ENCODE measurements around the gene TMEM258. TPM values are rescaled to one million over a fixed set of nuclear protein-coding genes. Genes with fewer than 3 reads are reported as not detected.

Gene TMEM258
- total and polyA plus RNA-seq, 3 donors from 2014 or later, result 46.7 to 162 (median 55.6) TPM

DNA sequence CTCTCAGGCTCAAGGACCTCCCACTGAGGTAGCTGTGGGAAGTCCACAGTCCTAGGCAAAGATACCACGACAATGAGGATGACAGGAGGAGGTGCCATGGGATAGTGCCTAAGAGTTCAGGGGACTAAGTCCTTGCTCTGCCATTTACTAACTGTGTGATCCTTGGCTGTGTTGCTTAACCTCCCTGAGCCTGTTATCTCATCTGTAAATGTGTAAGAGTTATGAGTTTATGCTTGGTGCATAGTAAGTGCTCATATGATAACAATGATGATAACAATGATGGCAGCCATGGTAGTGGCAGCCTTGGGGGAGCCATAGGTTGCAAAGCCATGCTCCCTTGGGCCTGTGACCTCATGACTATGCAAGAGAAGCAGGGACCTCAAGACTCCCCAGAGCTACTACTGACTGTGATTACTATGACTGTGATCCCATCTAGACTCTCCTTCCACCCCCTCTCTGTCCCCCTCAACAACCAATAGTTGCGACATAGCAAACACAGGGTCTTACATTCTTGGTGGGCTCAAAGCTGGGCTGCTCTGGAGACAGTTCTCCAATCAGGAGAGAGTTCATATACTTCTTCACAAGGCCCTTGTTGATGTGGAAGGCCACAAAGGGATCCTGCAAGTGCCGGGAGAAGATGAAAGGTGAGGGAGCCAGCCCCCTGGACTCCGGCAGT is 20.5 kb upstream of the TMEM258 start:
- no peak overlapping the region for H3K27ac ChIP-seq
- no peaks in the 10 kb centered on the region for H3K27me3 ChIP-seq
- peaks cover 8% of the 10 kb centered on the region for H3K4me1 ChIP-seq
- no peaks in the 10 kb centered on the region for H3K9me3 ChIP-seq
- intact Hi-C loops (cut with DNase I; ENCODE audit: low total_unique reads), result no loop called here
- H3K4me3 ChIP-seq, result no peak overlapping the region
- no peak for DNase-seq
- H3K36me3 ChIP-seq (ENCODE audit: low read depth, missing control alignments), result no peaks in the 10 kb centered on the region
- 87 to 93% methylated on average over 4 of the region's 4 CpGs for WGBS, 2 donors
- no peak for TF ChIP-seq POLR2A (IDR thresholded peaks at IDR 0.05)
- TF ChIP-seq CTCF (IDR thresholded peaks at IDR 0.05), result no peak

DNA sequence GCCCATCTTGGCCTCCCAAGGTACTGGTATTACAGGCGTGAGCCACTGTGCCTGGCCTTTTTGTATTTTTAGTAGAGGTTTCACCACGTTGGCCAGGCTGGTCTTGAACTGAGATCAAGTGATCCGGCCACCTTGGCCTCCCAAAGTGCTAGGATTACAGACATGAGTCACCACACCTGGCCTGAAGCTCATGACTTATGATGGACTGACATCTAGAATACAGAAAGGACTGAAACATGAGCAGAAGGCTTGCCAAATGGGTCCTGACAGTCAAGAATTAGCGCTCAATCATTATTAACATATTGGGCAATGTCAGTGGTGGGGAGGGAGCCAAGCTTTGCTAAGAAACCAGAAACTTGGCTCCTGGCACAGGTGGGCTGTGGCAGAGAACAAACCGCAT is 19.4 kb upstream of the TMEM258 start:
- intact Hi-C loops (cut with DNase I; ENCODE audit: low total_unique reads), result no loop called here
- Histone ChIP-seq H3K4me1 (no peaks in the 10 kb centered on the region), H3K36me3 (ENCODE audit: low read depth, missing control alignments) (no peaks in the 10 kb centered on the region), H3K27me3 (no peaks in the 10 kb centered on the region), H3K4me3 (no peak overlapping the region), H3K9me3 (no peaks in the 10 kb centered on the region), H3K27ac (no peak overlapping the region)
- TF ChIP-seq CTCF (IDR thresholded peaks at IDR 0.05), result no peak
- no peak for TF ChIP-seq POLR2A (IDR thresholded peaks at IDR 0.05)
- WGBS, 2 donors, result 90 to 96% methylated on average over 5 of the region's 5 CpGs
- no peak for DNase-seq

- Histone ChIP-seq H3K4me3 (no peak overlapping the region), H3K36me3 (ENCODE audit: low read depth, missing control alignments) (no peaks in the 10 kb centered on the region), H3K4me1 (no peaks in the 10 kb centered on the region), H3K27ac (no peak overlapping the region), H3K27me3 (no peaks in the 10 kb centered on the region), H3K9me3 (no peaks in the 10 kb centered on the region)
- WGBS, 2 donors, result 89 to 95% methylated on average over 8 of the region's 8 CpGs
- intact Hi-C loops (cut with DNase I; ENCODE audit: low total_unique reads), result no loop called here
- TF ChIP-seq CTCF (IDR thresholded peaks at IDR 0.05) (no peak), POLR2A (IDR thresholded peaks at IDR 0.05) (no peak)
- no peak for DNase-seq
Measured at GRCh38 chr11:61810671-61811175, 18.3 kb upstream of the TMEM258 start.

DNA sequence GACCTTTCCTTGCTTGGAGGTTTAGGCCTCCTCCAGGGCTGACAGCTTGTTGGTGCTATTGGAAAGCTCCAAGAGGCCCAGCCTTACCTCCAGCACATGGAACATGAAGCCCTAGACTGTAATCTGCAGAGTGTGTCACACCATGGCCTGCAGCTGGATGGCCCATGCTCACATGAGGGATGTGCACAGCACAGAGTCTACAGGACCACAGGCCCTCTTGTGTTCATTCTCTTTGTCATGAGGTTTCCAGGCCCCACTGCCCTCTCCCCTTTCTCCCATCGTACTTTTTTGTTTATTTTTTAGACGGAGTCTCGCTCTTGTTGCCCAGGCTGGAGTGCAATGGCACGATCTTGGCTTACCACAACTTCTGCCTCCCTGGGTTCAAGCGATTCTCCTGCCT is 14.4 kb upstream of the TMEM258 start:
- no peaks in the 10 kb centered on the region for H3K9me3 ChIP-seq
- intact Hi-C loops (cut with DNase I; ENCODE audit: low total_unique reads), result no loop called here
- no peaks in the 10 kb centered on the region for H3K4me1 ChIP-seq
- no peak overlapping the region for H3K4me3 ChIP-seq
- TF ChIP-seq POLR2A (IDR thresholded peaks at IDR 0.05), result no peak
- no peak for TF ChIP-seq CTCF (IDR thresholded peaks at IDR 0.05)
- H3K36me3 ChIP-seq (ENCODE audit: low read depth, missing control alignments), result no peaks in the 10 kb centered on the region
- 92 to 93% methylated on average over 5 of the region's 5 CpGs for WGBS, 2 donors
- no peak overlapping the region for H3K27ac ChIP-seq
- no peaks in the 10 kb centered on the region for H3K27me3 ChIP-seq
- DNase-seq, result no peak

GRCh38 chr11:61805146-61805545 is 12.7 kb upstream of the TMEM258 start:
- H3K36me3 ChIP-seq (ENCODE audit: low read depth, missing control alignments), result no peaks in the 10 kb centered on the region
- H3K9me3 ChIP-seq, result no peaks in the 10 kb centered on the region
- H3K27me3 ChIP-seq, result no peaks in the 10 kb centered on the region
- no peaks in the 10 kb centered on the region for H3K4me1 ChIP-seq
- no peak for DNase-seq
- 71 to 93% methylated on average over 1 of the region's 1 CpG for WGBS, 2 donors
- TF ChIP-seq POLR2A (IDR thresholded peaks at IDR 0.05) (no peak), CTCF (IDR thresholded peaks at IDR 0.05) (no peak)
- no peak overlapping the region for H3K4me3 ChIP-seq
- intact Hi-C loops (cut with DNase I; ENCODE audit: low total_unique reads), result no loop called here
- H3K27ac ChIP-seq, result no peak overlapping the region
